ENCODE results near the gene AVPR2.

AVPR2 gene

GRCh38 chrX:153903991-153904957 lies at the start of gene AVPR2:
AVPR2 (plus strand) TSS chrX:153904673; CDS start chrX:153905146, 473 bp downstream.
- H3K27ac ChIP-seq, result no peak within 1 kb of the TSS
- TF ChIP-seq CTCF (conservative IDR thresholded peaks at IDR 0.05), result no peak

GRCh38 chrX:153854702-153855101 lies 49.8 kb upstream of the AVPR2 start:
- no peak overlapping the region for H3K27ac ChIP-seq
- TF ChIP-seq CTCF (conservative IDR thresholded peaks at IDR 0.05), result no peak

- no peak overlapping the region for H3K27ac ChIP-seq
- no peak for TF ChIP-seq CTCF (conservative IDR thresholded peaks at IDR 0.05)
These were observed 47.0 kb upstream of the AVPR2 start for GRCh38 chrX:153857348-153857903.

GRCh38 chrX:153861151-153861550 lies 43.3 kb upstream of the AVPR2 start:
- TF ChIP-seq CTCF (conservative IDR thresholded peaks at IDR 0.05), result no peak
- no peak overlapping the region for H3K27ac ChIP-seq

GRCh38 chrX:153861733-153862310 lies 42.7 kb upstream of the AVPR2 start:
- no peak for TF ChIP-seq CTCF (conservative IDR thresholded peaks at IDR 0.05)
- no peak overlapping the region for H3K27ac ChIP-seq

GRCh38 chrX:153862369-153863250 lies 41.9 kb upstream of the AVPR2 start:
- TF ChIP-seq CTCF (conservative IDR thresholded peaks at IDR 0.05), result no peak
- no peak overlapping the region for H3K27ac ChIP-seq

Data from VCaP (cell line).